Ovary (tissue), 9 donors: ENCODE data around the gene UAP1. TPM values are rescaled to one million over a fixed set of nuclear protein-coding genes. Genes with fewer than 3 reads are reported as not detected.

ENCODE experiments used
- DNase-seq, 5 donors: peaks; one replicate each; pipeline ENCODE4 v3.0.0-alpha.2; 2019 to 2020
- H3K27ac ChIP-seq, 2 donors: fragments of 200-600 bp; one replicate each; pipeline versions ENCODE4 v1.5.1 to v1.8.0; 2019 to 2022
- H3K27me3 ChIP-seq: fragments of 200-600 bp; one replicate; pipeline ENCODE4 v1.8.0; 2022
- H3K36me3 ChIP-seq: fragments of 200-600 bp; sonication (generic); one replicate; pipeline ENCODE4 v1.5.1; 2019
- H3K4me1 ChIP-seq: one replicate; pipeline ENCODE4 v1.8.1; 2013; ENCODE audit warnings: mild to moderate bottlenecking, moderate library complexity; ENCODE audit not compliant: insufficient read depth
- H3K4me3 ChIP-seq: fragments of 200-600 bp; sonication (generic); one replicate; pipeline ENCODE4 v1.5.1; 2017
- H3K9me3 ChIP-seq, 2 donors: fragments of 200-600 bp in 1 of 2; sonication (generic) in 1 of 2; one replicate each; pipeline versions ENCODE4 v1.5.1 to v1.8.1; 2013 to 2019; ENCODE audit warnings: mild to moderate bottlenecking in 1 of 2, moderate library complexity in 1 of 2
- EP300 ChIP-seq: sonication (generic); formaldehyde crosslinking; IDR thresholded peaks from one replicate; pipeline ENCODE4 v1.6.1; 2017; ENCODE audit warnings: antibody characterized with exemption
- POLR2A ChIP-seq: fragments of 450-650 bp; IDR thresholded peaks from one replicate; pipeline ENCODE4 v1.6.1; 2017; ENCODE audit warnings: antibody characterized with exemption, mild to moderate bottlenecking, moderate library complexity
- WGBS, 3 donors: extraction: QIAGEN DNeasy Blood & Tissue Kit in 1 of 3; methylation state at CpG; one replicate each; pipeline versions ENCODE4 v1.1.5 to v1.1.7; 2013 to 2017; 5-methylcytosine and 5-hydroxymethylcytosine counted together
- intact Hi-C, 4 donors: fragments of 100-400 bp; cut with DNase I; formaldehyde crosslinking; loops; one replicate each; pipeline versions ENCODE4 v1.11.0 to v1.15.1; 2022 to 2023
- polyA plus RNA-seq, 2 donors: library from polyadenylated mRNA; stranded (reverse); fragments of 200-250 nt in 1 of 2; fragments of 350-450 nt in 1 of 2; fragmentation: Illumina TruSeq in 1 of 2; extraction: RNeasy Lipid Tissue Mini Kit (QIAGEN cat#74804) in 1 of 2; gene quantifications; one replicate each; pipeline ENCODE4 v1.2.3, GENCODE V29; 2013 to 2014
- total RNA-seq, 7 donors: library from RNA; depleted of rRNA in 2 of 7; stranded (reverse); fragments of >200 nt in 2 of 7; fragmentation: NEBNext Ultra II Directional in 3 of 7; extraction: Animal tissue kit (Norgen Biotek cat#: 25700) in 3 of 7; gene quantifications; one replicate each; pipeline versions ENCODE4 v1.1.0 to v1.2.4, GENCODE V29; 2016 to 2023
- TF ChIP-seq, protein P1 (sequence below), 3 donors: fragments of 450-650 bp in 2 of 3; fragments of 200-600 bp in 1 of 3; IDR thresholded peaks; one replicate each; pipeline versions ENCODE4 v1.5.1 to v1.8.0; 2016 to 2022; ENCODE audit warnings: antibody characterized with exemption in 3 of 3, mild to moderate bottlenecking in 1 of 3
- donor health status: DM: no; HTN: no; CAD: no; lungs with moderate emphysema.
- donor health status: DM: no; HTN: no; CAD: no.
- donor health status: Bipolar disorder and iron deficiency.
- donor health status: DM: yes; HTN: yes; CAD: no.
- donor health status: DM: no; HTN: no; CAD: no.
- donor health status: DM: yes; HTN: yes; CAD: no.

Gene UAP1
- total and polyA plus RNA-seq, 9 donors, result 31.2 to 108 (median 49.3) TPM

DNA sequence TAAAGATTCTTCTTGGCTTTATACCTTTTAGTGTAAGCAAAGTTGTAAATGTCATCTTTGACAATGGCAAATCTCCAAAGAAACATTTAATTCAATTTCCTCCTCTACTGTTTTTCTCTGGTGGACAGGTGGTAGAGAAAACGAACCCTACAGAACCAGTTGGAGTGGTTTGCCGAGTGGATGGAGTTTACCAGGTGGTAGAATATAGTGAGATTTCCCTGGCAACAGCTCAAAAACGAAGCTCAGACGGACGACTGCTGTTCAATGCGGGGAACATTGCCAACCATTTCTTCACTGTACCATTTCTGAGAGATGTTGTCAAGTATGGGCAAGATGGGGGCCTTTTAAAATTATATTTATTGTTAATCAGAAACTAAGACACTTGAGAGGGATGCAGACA is 25.8 kb downstream of the UAP1 start:
- no peaks in the 10 kb centered on the region for H3K27me3 ChIP-seq
- no peak for DNase-seq
- no peak overlapping the region for H3K4me3 ChIP-seq
- no peaks in the 10 kb centered on the region for H3K36me3 ChIP-seq
- no peaks in the 10 kb centered on the region for H3K9me3 ChIP-seq
- no peak overlapping the region for H3K27ac ChIP-seq
- TF ChIP-seq POLR2A (no peak), EP300 (no peak)
- TF ChIP-seq, protein P1, sequence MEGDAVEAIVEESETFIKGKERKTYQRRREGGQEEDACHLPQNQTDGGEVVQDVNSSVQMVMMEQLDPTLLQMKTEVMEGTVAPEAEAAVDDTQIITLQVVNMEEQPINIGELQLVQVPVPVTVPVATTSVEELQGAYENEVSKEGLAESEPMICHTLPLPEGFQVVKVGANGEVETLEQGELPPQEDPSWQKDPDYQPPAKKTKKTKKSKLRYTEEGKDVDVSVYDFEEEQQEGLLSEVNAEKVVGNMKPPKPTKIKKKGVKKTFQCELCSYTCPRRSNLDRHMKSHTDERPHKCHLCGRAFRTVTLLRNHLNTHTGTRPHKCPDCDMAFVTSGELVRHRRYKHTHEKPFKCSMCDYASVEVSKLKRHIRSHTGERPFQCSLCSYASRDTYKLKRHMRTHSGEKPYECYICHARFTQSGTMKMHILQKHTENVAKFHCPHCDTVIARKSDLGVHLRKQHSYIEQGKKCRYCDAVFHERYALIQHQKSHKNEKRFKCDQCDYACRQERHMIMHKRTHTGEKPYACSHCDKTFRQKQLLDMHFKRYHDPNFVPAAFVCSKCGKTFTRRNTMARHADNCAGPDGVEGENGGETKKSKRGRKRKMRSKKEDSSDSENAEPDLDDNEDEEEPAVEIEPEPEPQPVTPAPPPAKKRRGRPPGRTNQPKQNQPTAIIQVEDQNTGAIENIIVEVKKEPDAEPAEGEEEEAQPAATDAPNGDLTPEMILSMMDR (IDR thresholded peaks at IDR 0.05), result no peak
- 74 to 77% (median 77%) methylated on average over 6 of the region's 6 CpGs for WGBS, 3 donors
- intact Hi-C loops, result no loop called here
- no peaks in the 10 kb centered on the region for H3K4me1 ChIP-seq

DNA sequence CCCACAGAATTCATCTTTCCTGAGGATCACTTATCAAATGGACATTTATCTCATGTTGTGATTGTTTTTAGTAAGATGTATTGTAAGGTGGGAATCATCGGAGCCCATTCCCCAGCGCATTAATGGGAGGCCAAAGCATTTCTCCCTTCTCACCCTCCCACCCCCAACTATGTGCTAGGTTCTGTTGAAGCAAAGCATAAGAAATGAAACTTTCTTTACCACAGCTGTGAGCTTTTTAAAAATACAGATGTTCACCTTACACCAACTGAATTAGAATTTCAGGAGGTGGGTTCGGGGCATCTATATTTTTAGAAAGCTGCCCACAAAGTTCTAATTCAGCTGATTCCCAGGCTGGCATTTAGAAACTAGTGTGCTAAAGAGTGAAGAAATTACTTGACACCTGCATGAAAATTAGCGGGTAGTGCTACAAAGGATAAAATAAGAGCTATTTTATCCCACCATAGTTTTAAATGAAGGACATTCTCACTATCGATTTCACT is 26.3 kb downstream of the UAP1 start:
- Histone ChIP-seq H3K9me3 (no peaks in the 10 kb centered on the region), H3K27ac (no peak overlapping the region), H3K36me3 (no peaks in the 10 kb centered on the region), H3K27me3 (no peaks in the 10 kb centered on the region), H3K4me1 (no peaks in the 10 kb centered on the region), H3K4me3 (no peak overlapping the region)
- DNase-seq, result no peak
- intact Hi-C loops, result no loop called here
- 94 to 99% (median 94%) methylated on average over 5 of the region's 5 CpGs for WGBS, 3 donors
- TF ChIP-seq EP300 (no peak), POLR2A (no peak)
- TF ChIP-seq, protein P1 (IDR thresholded peaks at IDR 0.05), result no peak

DNA sequence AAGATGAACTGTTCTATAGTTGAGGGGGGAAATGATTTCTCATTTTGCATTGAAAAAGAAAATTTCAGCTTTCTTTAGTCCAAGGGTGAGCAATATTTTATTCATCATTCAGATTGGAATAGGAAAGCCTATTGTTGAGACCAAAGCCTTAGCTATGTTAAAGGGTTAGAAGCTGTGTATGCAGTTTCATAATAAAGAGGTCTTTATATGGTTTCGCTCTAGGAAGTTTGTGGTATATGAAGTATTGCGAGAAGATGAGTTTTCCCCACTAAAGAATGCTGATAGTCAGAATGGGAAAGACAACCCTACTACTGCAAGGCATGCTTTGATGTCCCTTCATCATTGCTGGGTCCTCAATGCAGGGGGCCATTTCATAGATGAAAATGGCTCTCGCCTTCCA is 28.6 kb downstream of the UAP1 start:
- TF ChIP-seq, protein P1 (IDR thresholded peaks at IDR 0.05), result no peak
- TF ChIP-seq POLR2A (no peak), EP300 (no peak)
- WGBS, 3 donors, result 98 to 99% (median 99%) methylated on average over 3 of the region's 3 CpGs
- no peak for DNase-seq
- no peak overlapping the region for H3K4me3 ChIP-seq
- intact Hi-C loops, result no loop called here
- no peaks in the 10 kb centered on the region for H3K36me3 ChIP-seq
- H3K27me3 ChIP-seq, result no peaks in the 10 kb centered on the region
- H3K9me3 ChIP-seq, result no peaks in the 10 kb centered on the region
- no peak overlapping the region for H3K27ac ChIP-seq
- H3K4me1 ChIP-seq, result no peaks in the 10 kb centered on the region

DNA sequence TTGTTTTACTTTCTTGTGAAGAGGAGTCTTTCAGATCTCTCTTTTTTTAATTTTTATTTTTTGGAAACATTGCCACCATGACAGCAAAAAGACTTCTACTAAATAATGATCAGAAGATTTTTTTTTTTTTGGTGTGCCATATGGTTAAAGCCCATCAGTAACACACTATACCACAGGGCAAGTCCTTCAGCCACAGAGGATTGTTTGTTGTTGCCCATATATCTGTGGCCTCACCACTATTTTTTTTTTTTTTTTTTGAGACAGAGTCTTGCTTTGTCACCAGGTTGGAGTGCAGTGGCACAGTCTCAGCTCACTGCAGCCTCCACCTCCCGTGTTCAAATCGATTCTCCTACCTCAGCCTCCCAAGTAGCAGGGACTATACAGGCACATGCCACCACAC is 29.2 kb downstream of the UAP1 start:
- 100% methylated on average over 2 of the region's 2 CpGs for WGBS, 3 donors
- H3K4me1 ChIP-seq, result no peaks in the 10 kb centered on the region
- intact Hi-C loops, result no loop called here
- H3K27ac ChIP-seq, result no peak overlapping the region
- no peaks in the 10 kb centered on the region for H3K9me3 ChIP-seq
- no peak for DNase-seq
- H3K36me3 ChIP-seq, result no peaks in the 10 kb centered on the region
- no peaks in the 10 kb centered on the region for H3K27me3 ChIP-seq
- TF ChIP-seq EP300, result no peak
- no peak for TF ChIP-seq POLR2A
- TF ChIP-seq, protein P1 (IDR thresholded peaks at IDR 0.05), result no peak
- H3K4me3 ChIP-seq, result no peak overlapping the region
